ENCODE results near the gene LRRC14B. TPM values are rescaled to one million over a fixed set of nuclear protein-coding genes. Genes with fewer than 3 reads are reported as not detected.

The LRRC14B gene
- total RNA-seq, 1 donor from 2014 or later, result not detected

- peaks cover 1% of the 10 kb centered on the region for H3K27me3 Mint-ChIP-seq (ENCODE audit: low read depth, unreplicated experiment)
- Histone ChIP-seq H3K9me3 (ENCODE audit: insufficient read depth, low read depth, low read length) (no peaks in the 10 kb centered on the region), H4K20me1 (ENCODE audit: insufficient read depth, low read length) (peaks cover 26% of the 10 kb centered on the region), H3K79me2 (ENCODE audit: insufficient read depth, low read length) (peaks cover 4% of the 10 kb centered on the region), H3K4me1 (ENCODE audit: insufficient read depth, low read length) (no peaks in the 10 kb centered on the region), H3K27me3 (ENCODE audit: insufficient read depth, low read length) (no peaks in the 10 kb centered on the region), H2AFZ (ENCODE audit: low read depth, low read length) (no peak overlapping the region), H3K4me3 (ENCODE audit: insufficient read depth, low read depth, low read length) (no peak overlapping the region), H3K27ac (ENCODE audit: low read depth, low read length) (no peak overlapping the region), H3K4me2 (ENCODE audit: low read length) (no peak overlapping the region), H3K36me3 (ENCODE audit: insufficient read depth, low read length) (no peaks in the 10 kb centered on the region), H3K9ac (ENCODE audit: low read length) (no peak overlapping the region)
- no peak overlapping the region for H3K27ac Mint-ChIP-seq (ENCODE audit: unreplicated experiment)
- FAIRE-seq, result no peak
- H3K4me3 Mint-ChIP-seq (ENCODE audit: unreplicated experiment), result no peak overlapping the region
- H3K9me3 Mint-ChIP-seq (ENCODE audit: unreplicated experiment), result peaks cover 2% of the 10 kb centered on the region
- TF ChIP-seq, protein P1, sequence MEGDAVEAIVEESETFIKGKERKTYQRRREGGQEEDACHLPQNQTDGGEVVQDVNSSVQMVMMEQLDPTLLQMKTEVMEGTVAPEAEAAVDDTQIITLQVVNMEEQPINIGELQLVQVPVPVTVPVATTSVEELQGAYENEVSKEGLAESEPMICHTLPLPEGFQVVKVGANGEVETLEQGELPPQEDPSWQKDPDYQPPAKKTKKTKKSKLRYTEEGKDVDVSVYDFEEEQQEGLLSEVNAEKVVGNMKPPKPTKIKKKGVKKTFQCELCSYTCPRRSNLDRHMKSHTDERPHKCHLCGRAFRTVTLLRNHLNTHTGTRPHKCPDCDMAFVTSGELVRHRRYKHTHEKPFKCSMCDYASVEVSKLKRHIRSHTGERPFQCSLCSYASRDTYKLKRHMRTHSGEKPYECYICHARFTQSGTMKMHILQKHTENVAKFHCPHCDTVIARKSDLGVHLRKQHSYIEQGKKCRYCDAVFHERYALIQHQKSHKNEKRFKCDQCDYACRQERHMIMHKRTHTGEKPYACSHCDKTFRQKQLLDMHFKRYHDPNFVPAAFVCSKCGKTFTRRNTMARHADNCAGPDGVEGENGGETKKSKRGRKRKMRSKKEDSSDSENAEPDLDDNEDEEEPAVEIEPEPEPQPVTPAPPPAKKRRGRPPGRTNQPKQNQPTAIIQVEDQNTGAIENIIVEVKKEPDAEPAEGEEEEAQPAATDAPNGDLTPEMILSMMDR (IDR thresholded peaks at IDR 0.05; ENCODE audit: insufficient read depth, low read depth, low read length), result no peak
- no peak for TF ChIP-seq EZH2 (IDR thresholded peaks at IDR 0.05; ENCODE audit: insufficient read depth, low read length)
- peaks cover 9% of the 10 kb centered on the region for H3K36me3 Mint-ChIP-seq (ENCODE audit: low read depth, unreplicated experiment)
- no peak for DNase-seq (ENCODE audit: low read depth)
- peaks cover 11% of the 10 kb centered on the region for H3K4me1 Mint-ChIP-seq (ENCODE audit: low read depth, unreplicated experiment)
Observed at GRCh38 chr5:198516-199196, 7.4 kb downstream of the LRRC14B start.

- Mint-ChIP-seq H3K9me3 (ENCODE audit: unreplicated experiment) (peaks cover 2% of the 10 kb centered on the region), H3K27ac (ENCODE audit: unreplicated experiment) (no peak overlapping the region), H3K4me1 (ENCODE audit: low read depth, unreplicated experiment) (peaks cover 11% of the 10 kb centered on the region), H3K4me3 (ENCODE audit: unreplicated experiment) (no peak overlapping the region), H3K27me3 (ENCODE audit: low read depth, unreplicated experiment) (peaks cover 1% of the 10 kb centered on the region), H3K36me3 (ENCODE audit: low read depth, unreplicated experiment) (peaks cover 10% of the 10 kb centered on the region)
- DNase-seq (ENCODE audit: low read depth) (no peak), FAIRE-seq (no peak)
- Histone ChIP-seq H3K79me2 (ENCODE audit: insufficient read depth, low read length) (peaks cover 6% of the 10 kb centered on the region), H4K20me1 (ENCODE audit: insufficient read depth, low read length) (peaks cover 33% of the 10 kb centered on the region), H3K36me3 (ENCODE audit: insufficient read depth, low read length) (no peaks in the 10 kb centered on the region), H3K27ac (ENCODE audit: low read depth, low read length) (no peak overlapping the region), H2AFZ (ENCODE audit: low read depth, low read length) (no peak overlapping the region), H3K4me3 (ENCODE audit: insufficient read depth, low read depth, low read length) (no peak overlapping the region), H3K27me3 (ENCODE audit: insufficient read depth, low read length) (no peaks in the 10 kb centered on the region), H3K9ac (ENCODE audit: low read length) (no peak overlapping the region), H3K4me2 (ENCODE audit: low read length) (no peak overlapping the region), H3K4me1 (ENCODE audit: insufficient read depth, low read length) (no peaks in the 10 kb centered on the region), H3K9me3 (ENCODE audit: insufficient read depth, low read depth, low read length) (no peaks in the 10 kb centered on the region)
- no peak for TF ChIP-seq EZH2 (IDR thresholded peaks at IDR 0.05; ENCODE audit: insufficient read depth, low read length)
- TF ChIP-seq, protein P1 (IDR thresholded peaks at IDR 0.05; ENCODE audit: insufficient read depth, low read depth, low read length), result no peak
Observed at GRCh38 chr5:199197-199949, 8.1 kb downstream of the LRRC14B start.
